OCI-LY7 (cell line): ENCODE measurements around the gene HENMT1. TPM values are rescaled to one million over a fixed set of nuclear protein-coding genes. Genes with fewer than 3 reads are reported as not detected.

Source experiments
- BruUV-seq: library from RNA; stranded (reverse); fragments of 400-500 nt; replicated peaks from 2 replicates; lab custom pipeline; 2021; lab: Mats Ljungman, UMichigan
- CTCF ChIA-PET: fragments of 300-600 bp; sonication (Branson Sonifier 250); formaldehyde crosslinking; loops from one replicate; lab custom pipeline; 2022; ENCODE audit warnings: antibody characterized with exemption; ENCODE audit not compliant: unreplicated experiment; lab: Charles Lee
- POLR2A ChIA-PET: fragments of 300-600 bp; sonication (Branson Sonifier 250); formaldehyde crosslinking; loops from one replicate; lab custom pipeline; 2022; ENCODE audit warnings: antibody characterized with exemption; lab: Charles Lee
- DNase-seq: peaks from one replicate; pipeline ENCODE4 v3.0.0-alpha.2; 2015; ENCODE audit warnings: low spot score
- H2AFZ ChIP-seq: fragments of 200-600 bp; sonication (generic), shearing (Covaris generic); 2 replicates; pipeline ENCODE4 v1.6.1; 2014; ENCODE audit warnings: mild to moderate bottlenecking, antibody characterized with exemption, low read length, moderate library complexity
- H3K27ac ChIP-seq: fragments of 200-600 bp; sonication (generic); 2 replicates; pipeline ENCODE4 v1.5.1; 2014; ENCODE audit warnings: mixed run types, low read depth, mild to moderate bottlenecking, moderate library complexity, low read length, inconsistent platforms; ENCODE audit not compliant: poor library complexity, severe bottlenecking
- H3K36me3 ChIP-seq: fragments of 200-600 bp; sonication (generic); 2 replicates; pipeline ENCODE4 v1.6.1; 2014; ENCODE audit warnings: mild to moderate bottlenecking, antibody characterized with exemption, low read length, moderate library complexity, mixed read lengths; ENCODE audit not compliant: insufficient read depth
- H3K4me1 ChIP-seq: fragments of 200-600 bp; sonication (generic); 2 replicates; pipeline ENCODE4 v1.5.1; 2014; ENCODE audit warnings: mild to moderate bottlenecking, low read length; ENCODE audit not compliant: insufficient read depth, poor library complexity, severe bottlenecking
- H3K4me2 ChIP-seq: fragments of 200-600 bp; sonication (generic); 2 replicates; pipeline ENCODE4 v1.6.1; 2014; ENCODE audit warnings: mild to moderate bottlenecking, low read length
- H3K4me3 ChIP-seq: fragments of 200-600 bp; sonication (generic); 2 replicates; pipeline ENCODE4 v1.5.1; 2014; ENCODE audit warnings: mild to moderate bottlenecking, low read depth, low read length; ENCODE audit not compliant: poor library complexity, severe bottlenecking
- H3K79me2 ChIP-seq: fragments of 200-600 bp; sonication (generic); 2 replicates; pipeline ENCODE4 v1.6.1; 2016; ENCODE audit warnings: low read depth, mild to moderate bottlenecking, low read length, moderate library complexity, mixed read lengths; ENCODE audit not compliant: insufficient read depth
- H3K9me2 ChIP-seq: fragments of 200-600 bp; sonication (generic); 2 replicates; pipeline ENCODE4 v1.6.1; 2016; ENCODE audit warnings: mild to moderate bottlenecking, low read length, mixed read lengths; ENCODE audit not compliant: insufficient read depth
- H3K9me3 ChIP-seq: fragments of 200-600 bp; sonication (generic); 2 replicates; pipeline ENCODE4 v1.6.1; 2014; ENCODE audit warnings: mild to moderate bottlenecking, mixed run types, low read length, mixed read lengths
- H4K20me1 ChIP-seq: fragments of 200-600 bp; sonication (generic); 2 replicates; pipeline ENCODE4 v1.6.1; 2014; ENCODE audit warnings: mild to moderate bottlenecking, antibody characterized with exemption, low read length, moderate library complexity, mixed read lengths; ENCODE audit not compliant: insufficient read depth
- CTCF ChIP-seq: fragments of 200-600 bp; sonication (generic); conservative IDR thresholded peaks from 2 replicates; pipeline ENCODE4 v1.5.1; 2014; ENCODE audit warnings: mild to moderate bottlenecking, antibody characterized with exemption, low read length, moderate library complexity, mixed read lengths
- EZH2phosphoT487 ChIP-seq: fragments of 200-600 bp; sonication (generic); IDR thresholded peaks from 2 replicates; pipeline ENCODE4 v1.6.1; 2018; ENCODE audit warnings: low read depth, borderline replicate concordance, mild to moderate bottlenecking, mixed run types, antibody characterized with exemption, low read length, moderate library complexity, mixed read lengths
- intact Hi-C: fragments of 100-400 bp; cut with micrococcal nuclease; formaldehyde crosslinking; loops from one replicate; pipeline ENCODE4 v1.10.0; 2022; ENCODE audit not compliant: unreplicated experiment
- total RNA-seq, 2 experiments: library from RNA; depleted of rRNA in 1 of 2; stranded (reverse); fragments of >200 nt in 1 of 2; shearing (Covaris generic) in 1 of 2; gene quantifications; 2 replicates each; pipeline ENCODE4 v1.2.3, GENCODE V29; 2014 to 2022

HENMT1 gene
- total RNA-seq, 2 experiments from 2014 or later = 0.84 TPM; not detected in 1

DNA sequence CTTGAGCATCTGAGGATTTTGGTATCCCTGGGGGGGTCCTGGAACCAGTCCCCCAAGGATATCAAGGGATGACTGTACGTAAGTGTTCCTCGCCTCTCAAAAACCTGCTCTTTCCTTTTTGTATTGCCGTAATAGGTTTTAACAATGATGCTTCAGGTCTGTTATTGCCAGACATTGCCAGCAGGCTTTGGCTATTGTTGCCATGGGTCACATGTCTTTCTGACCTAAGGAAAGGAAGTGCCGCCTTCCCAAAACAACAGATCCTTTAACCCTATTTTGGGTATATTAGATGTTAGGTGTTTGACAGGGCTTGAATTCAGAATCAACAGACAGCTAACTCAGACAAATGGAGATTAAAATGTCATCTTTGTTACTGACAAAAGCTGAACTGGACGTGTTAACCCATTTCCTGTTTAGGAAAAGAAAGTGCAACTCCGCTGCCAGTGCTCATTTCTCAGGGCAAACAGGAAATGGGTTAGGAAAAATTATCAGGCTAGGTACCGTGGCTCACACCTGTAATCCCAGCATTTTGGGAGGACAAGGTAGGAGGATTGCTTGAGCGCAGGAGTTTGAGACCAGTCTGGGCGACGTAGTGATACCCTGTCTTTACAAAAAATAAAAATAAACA lies 18.8 kb upstream of the HENMT1 start:
- H3K4me2 ChIP-seq = peak overlapping the region; percentile 41; the same call in 1 of the 2 replicates
- H3K27ac ChIP-seq = no peak overlapping the region
- BruUV-seq = no TSS peak
- no peaks in the 10 kb centered on the region for H3K79me2 ChIP-seq
- peak overlapping the region; percentile 88 for H2AFZ ChIP-seq
- no peak for DNase-seq
- POLR2A ChIA-PET = no interaction called here
- no peak overlapping the region for H3K4me3 ChIP-seq
- H3K9me2 ChIP-seq = no peaks in the 10 kb centered on the region
- TF ChIP-seq CTCF (no peak), EZH2phosphoT487 (no peak)
- CTCF ChIA-PET = no interaction called here
- peaks cover 9% of the 10 kb centered on the region for H3K4me1 ChIP-seq
- no peaks in the 10 kb centered on the region for H3K9me3 ChIP-seq
- intact Hi-C loops = no loop called here
- H3K36me3 ChIP-seq = no peaks in the 10 kb centered on the region
- H4K20me1 ChIP-seq = no peaks in the 10 kb centered on the region

DNA sequence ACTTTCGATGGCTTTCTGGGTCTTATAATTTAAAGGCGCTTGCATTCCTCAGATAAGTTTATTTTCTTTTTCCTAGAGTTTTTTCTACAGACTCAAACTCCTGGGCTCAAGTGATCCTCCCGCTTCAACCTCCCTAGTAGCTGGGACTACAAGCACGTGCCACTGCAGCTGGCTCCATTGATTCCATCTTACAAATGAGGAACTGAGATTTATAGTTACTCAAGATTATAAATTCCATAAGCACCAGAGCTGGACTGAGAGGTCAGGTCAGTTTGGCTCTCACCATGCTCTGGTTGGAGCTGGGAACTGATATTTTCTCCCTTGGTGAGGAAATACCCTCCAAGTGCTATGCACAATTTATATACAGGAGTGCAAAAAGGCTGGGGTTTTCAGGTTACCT lies 17.8 kb upstream of the HENMT1 start:
- Histone ChIP-seq H3K79me2 (no peaks in the 10 kb centered on the region), H3K27ac (no peak overlapping the region), H2AFZ (no peak overlapping the region), H3K36me3 (no peaks in the 10 kb centered on the region), H3K4me2 (no peak overlapping the region), H3K9me2 (no peaks in the 10 kb centered on the region), H3K9me3 (no peaks in the 10 kb centered on the region), H3K4me1 (peaks cover 9% of the 10 kb centered on the region), H3K4me3 (no peak overlapping the region), H4K20me1 (no peaks in the 10 kb centered on the region)
- ChIA-PET CTCF (no interaction called here), POLR2A (interaction anchor here (1.0 kb wide), 1 partner anchor 13 kb away, joined by 3 read pairs; the partner anchor contains the start of gene PRPF38B)
- peak; percentile 28 for DNase-seq
- no peak for TF ChIP-seq CTCF
- TF ChIP-seq EZH2phosphoT487 = no peak
- intact Hi-C loops = no loop called here
- BruUV-seq = no TSS peak

DNA sequence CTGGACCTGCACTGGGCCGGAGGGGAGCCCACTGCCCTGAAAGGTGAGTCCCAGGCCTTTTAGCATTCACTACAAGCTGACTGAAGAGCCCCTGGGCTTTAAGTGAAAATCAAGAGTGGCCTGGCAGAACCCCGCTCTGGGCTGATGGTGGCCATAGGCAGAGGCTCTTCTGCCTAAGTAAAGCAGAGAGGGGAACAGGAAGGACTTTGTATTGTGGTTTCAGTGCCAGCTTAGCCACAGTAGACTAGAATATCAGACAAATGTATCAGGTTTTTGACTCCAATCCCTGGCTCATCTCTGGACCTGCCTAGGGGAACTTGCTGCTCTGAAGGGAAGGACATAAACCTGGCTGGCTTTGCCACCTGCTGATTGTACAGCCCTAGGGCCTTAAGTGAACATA lies 10.2 kb upstream of the HENMT1 start:
- Histone ChIP-seq H3K9me3 (no peaks in the 10 kb centered on the region), H3K36me3 (no peaks in the 10 kb centered on the region), H3K79me2 (no peaks in the 10 kb centered on the region), H4K20me1 (no peaks in the 10 kb centered on the region), H3K27ac (no peak overlapping the region), H3K9me2 (no peaks in the 10 kb centered on the region), H3K4me1 (no peaks in the 10 kb centered on the region), H3K4me2 (no peak overlapping the region), H3K4me3 (no peak overlapping the region), H2AFZ (no peak overlapping the region)
- BruUV-seq = no TSS peak
- CTCF ChIA-PET = no interaction called here
- TF ChIP-seq CTCF = no peak
- no peak for TF ChIP-seq EZH2phosphoT487
- DNase-seq = no peak
- intact Hi-C loops = no loop called here
- POLR2A ChIA-PET = no interaction called here
